DOHH2 (cell line): Measurements from ENCODE around the gene TBCD.

Experiments used
- H3F3A ChIP-seq: fragments of 200-600 bp; sonication (generic), shearing (Covaris generic); 2 replicates; pipeline ENCODE4 v1.6.0; 2016; ENCODE audit warnings: antibody characterized with exemption, mild to moderate bottlenecking; ENCODE audit not compliant: control insufficient read depth, insufficient read depth
- H3K27ac ChIP-seq: fragments of 200-600 bp; sonication (generic); 2 replicates; pipeline ENCODE4 v1.5.1; 2014; ENCODE audit warnings: low read depth, mild to moderate bottlenecking, low read length, moderate library complexity
- H3K27me3 ChIP-seq: fragments of 200-600 bp; sonication (generic); 2 replicates; pipeline ENCODE4 v1.6.1; 2014; ENCODE audit warnings: mild to moderate bottlenecking, low read length, mixed read lengths; ENCODE audit not compliant: control insufficient read depth
- H3K36me3 ChIP-seq: fragments of 200-600 bp; sonication (generic); 2 replicates; pipeline ENCODE4 v1.6.1; 2014; ENCODE audit warnings: mild to moderate bottlenecking, low read length, moderate library complexity, mixed read lengths; ENCODE audit not compliant: control insufficient read depth
- H3K4me1 ChIP-seq: fragments of 200-600 bp; sonication (generic); 2 replicates; pipeline ENCODE4 v1.6.1; 2014; ENCODE audit warnings: mild to moderate bottlenecking, low read length, mixed read lengths; ENCODE audit not compliant: control insufficient read depth
- H3K4me2 ChIP-seq: fragments of 200-600 bp; sonication (generic); 2 replicates; pipeline ENCODE4 v1.6.0; 2014; ENCODE audit warnings: mild to moderate bottlenecking, low read length, moderate library complexity
- H3K4me3 ChIP-seq: fragments of 200-600 bp; sonication (generic); 2 replicates; pipeline ENCODE4 v1.5.1; 2014; ENCODE audit warnings: mild to moderate bottlenecking, low read length, mixed read lengths
- H3K79me2 ChIP-seq: fragments of 200-600 bp; sonication (generic); 2 replicates; pipeline ENCODE4 v1.6.1; 2014; ENCODE audit warnings: mild to moderate bottlenecking, low read length, mixed read lengths; ENCODE audit not compliant: control insufficient read depth
- H3K9me2 ChIP-seq: fragments of 200-600 bp; sonication (generic); replicated peaks from 2 replicates; pipeline ENCODE4 v1.6.1; 2014; ENCODE audit warnings: mild to moderate bottlenecking, low read length, mixed read lengths; ENCODE audit not compliant: control insufficient read depth
- H3K9me3 ChIP-seq: fragments of 200-600 bp; sonication (generic); 2 replicates; pipeline ENCODE4 v1.6.1; 2014; ENCODE audit warnings: antibody characterized with exemption, low read length, mixed read lengths; ENCODE audit not compliant: control insufficient read depth, insufficient read depth
- H4K20me1 ChIP-seq: fragments of 200-600 bp; sonication (generic); 2 replicates; pipeline ENCODE4 v1.6.0; 2014; ENCODE audit warnings: low read depth, mild to moderate bottlenecking, antibody characterized with exemption, low read length, moderate library complexity; ENCODE audit not compliant: control insufficient read depth, insufficient read depth
- EZH2phosphoT487 ChIP-seq: fragments of 200-600 bp; sonication (generic); IDR thresholded peaks from 2 replicates; pipeline ENCODE4 v1.6.1; 2017; ENCODE audit warnings: borderline replicate concordance, mild to moderate bottlenecking, antibody characterized with exemption, low read length, moderate library complexity, mixed read lengths
- TF ChIP-seq, protein P1 (sequence below): fragments of 200-600 bp; sonication (generic); IDR thresholded peaks from one replicate; pipeline ENCODE4 v1.5.1; 2014; ENCODE audit warnings: antibody characterized with exemption, mild to moderate bottlenecking, low read depth, low read length; ENCODE audit not compliant: poor library complexity, severe bottlenecking

TBCD gene

DNA sequence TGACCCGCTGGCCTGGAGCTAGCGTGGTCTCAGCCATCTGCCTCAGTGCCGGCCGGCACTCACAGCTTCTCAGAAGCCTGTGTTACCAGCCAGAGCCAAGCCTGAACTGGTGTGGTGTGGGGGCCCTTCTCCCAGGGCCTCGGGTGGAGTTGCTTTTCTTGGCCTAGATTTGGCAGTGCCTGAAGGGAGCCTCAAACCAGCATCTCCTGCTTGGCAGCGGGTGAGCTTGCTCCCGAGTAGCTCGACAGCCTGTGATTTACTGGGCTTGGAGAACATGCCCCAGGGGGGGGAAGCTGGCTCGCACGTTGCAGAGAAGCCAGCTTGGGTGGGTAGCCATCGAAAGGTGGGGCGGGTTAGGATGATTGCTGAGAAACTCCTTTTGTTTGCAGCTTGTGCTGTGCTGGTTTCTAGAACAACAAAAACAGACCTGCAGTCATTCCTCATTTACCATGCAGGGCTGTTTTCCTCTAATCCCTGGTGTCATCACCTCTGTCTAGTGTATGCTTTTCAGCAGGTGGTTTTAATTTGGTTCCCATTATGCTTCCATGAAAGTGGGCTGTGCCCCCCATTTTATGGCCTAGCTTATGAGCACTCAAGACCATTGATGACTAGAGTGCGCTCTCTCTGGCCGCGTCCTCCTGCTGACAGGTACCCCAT is 42.2 kb downstream of the TBCD start:
- TF ChIP-seq, protein P1, sequence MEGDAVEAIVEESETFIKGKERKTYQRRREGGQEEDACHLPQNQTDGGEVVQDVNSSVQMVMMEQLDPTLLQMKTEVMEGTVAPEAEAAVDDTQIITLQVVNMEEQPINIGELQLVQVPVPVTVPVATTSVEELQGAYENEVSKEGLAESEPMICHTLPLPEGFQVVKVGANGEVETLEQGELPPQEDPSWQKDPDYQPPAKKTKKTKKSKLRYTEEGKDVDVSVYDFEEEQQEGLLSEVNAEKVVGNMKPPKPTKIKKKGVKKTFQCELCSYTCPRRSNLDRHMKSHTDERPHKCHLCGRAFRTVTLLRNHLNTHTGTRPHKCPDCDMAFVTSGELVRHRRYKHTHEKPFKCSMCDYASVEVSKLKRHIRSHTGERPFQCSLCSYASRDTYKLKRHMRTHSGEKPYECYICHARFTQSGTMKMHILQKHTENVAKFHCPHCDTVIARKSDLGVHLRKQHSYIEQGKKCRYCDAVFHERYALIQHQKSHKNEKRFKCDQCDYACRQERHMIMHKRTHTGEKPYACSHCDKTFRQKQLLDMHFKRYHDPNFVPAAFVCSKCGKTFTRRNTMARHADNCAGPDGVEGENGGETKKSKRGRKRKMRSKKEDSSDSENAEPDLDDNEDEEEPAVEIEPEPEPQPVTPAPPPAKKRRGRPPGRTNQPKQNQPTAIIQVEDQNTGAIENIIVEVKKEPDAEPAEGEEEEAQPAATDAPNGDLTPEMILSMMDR: no peak
- no peak for TF ChIP-seq EZH2phosphoT487
- Histone ChIP-seq H3K27me3 (no peaks in the 10 kb centered on the region), H3K4me3 (no peak overlapping the region), H3K9me3 (no peaks in the 10 kb centered on the region), H3K4me2 (no peak overlapping the region), H3K9me2 (no peaks in the 10 kb centered on the region), H3K27ac (no peak overlapping the region), H3K36me3 (peaks cover 14% of the 10 kb centered on the region), H4K20me1 (no peaks in the 10 kb centered on the region), H3F3A (no peaks in the 10 kb centered on the region), H3K79me2 (peaks cover 10% of the 10 kb centered on the region), H3K4me1 (no peaks in the 10 kb centered on the region)

DNA sequence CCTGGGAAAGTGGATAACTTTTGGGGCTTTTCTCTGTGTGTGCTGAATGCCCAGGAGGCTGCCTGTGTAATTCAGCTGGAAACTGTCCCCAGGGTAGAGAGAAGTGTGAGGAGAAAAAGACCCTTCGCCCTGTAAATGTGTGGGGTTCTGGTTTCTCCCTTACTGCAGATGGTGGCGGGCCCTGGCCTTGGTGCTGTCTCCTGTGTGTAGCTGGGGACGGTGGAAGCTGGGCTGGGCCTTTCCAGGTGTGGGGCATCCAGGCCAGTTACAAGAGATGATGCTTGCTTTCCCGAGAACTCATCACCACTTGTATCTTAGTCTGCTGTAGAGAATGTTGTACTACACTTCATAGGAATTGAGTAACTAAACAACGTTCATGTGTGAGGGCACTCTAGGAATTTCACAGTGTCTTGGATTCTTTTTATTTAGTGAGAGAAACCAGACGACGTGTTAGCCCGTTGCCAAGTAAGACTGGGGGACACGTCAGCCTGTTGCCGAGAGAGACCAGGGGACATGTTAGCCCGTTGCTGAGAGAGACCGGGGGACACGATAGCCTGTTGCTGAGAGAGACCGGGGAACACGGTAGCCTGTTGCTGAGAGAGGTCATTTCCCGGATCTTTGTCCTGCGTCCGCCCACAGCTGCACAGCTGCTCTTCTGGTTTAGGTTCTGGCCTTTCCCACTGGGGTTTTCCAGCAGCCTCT is 43.1 kb downstream of the TBCD start:
- peaks cover 10% of the 10 kb centered on the region for H3K79me2 ChIP-seq
- no peak for TF ChIP-seq EZH2phosphoT487
- TF ChIP-seq, protein P1: no peak
- no peaks in the 10 kb centered on the region for H3K9me3 ChIP-seq
- H3K27ac ChIP-seq: no peak overlapping the region
- no peaks in the 10 kb centered on the region for H3K4me1 ChIP-seq
- H3K9me2 ChIP-seq: no peaks in the 10 kb centered on the region
- H3K36me3 ChIP-seq: peaks cover 20% of the 10 kb centered on the region
- no peak overlapping the region for H3K4me3 ChIP-seq
- no peaks in the 10 kb centered on the region for H4K20me1 ChIP-seq
- no peak overlapping the region for H3K4me2 ChIP-seq
- H3F3A ChIP-seq: no peaks in the 10 kb centered on the region
- H3K27me3 ChIP-seq: no peaks in the 10 kb centered on the region

DNA sequence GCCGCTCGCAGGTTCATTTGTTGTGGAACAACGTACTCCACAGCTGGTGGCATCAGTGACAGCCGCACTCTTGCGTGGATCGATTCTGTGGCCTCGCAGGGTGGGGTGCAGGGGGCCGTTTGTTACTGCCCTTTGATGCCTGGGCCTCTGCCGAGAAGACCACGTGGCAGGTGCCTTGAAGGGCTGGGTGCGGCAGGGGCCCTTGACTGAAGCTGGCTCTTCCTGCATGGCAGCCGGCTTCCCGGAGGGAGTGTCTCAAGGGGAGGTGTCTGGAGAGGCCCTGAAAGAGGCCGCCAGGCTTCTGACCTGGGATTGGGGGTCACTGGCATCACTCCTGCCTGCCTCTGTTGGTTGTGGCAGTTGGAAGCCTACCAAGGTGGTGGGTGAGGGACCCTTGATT is 43.8 kb downstream of the TBCD start:
- Histone ChIP-seq H3K9me3 (no peaks in the 10 kb centered on the region), H3K4me1 (no peaks in the 10 kb centered on the region), H3K27ac (no peak overlapping the region), H3K79me2 (peaks cover 10% of the 10 kb centered on the region), H3K27me3 (no peaks in the 10 kb centered on the region), H3K4me3 (no peak overlapping the region), H3K4me2 (no peak overlapping the region), H3K9me2 (no peaks in the 10 kb centered on the region), H3K36me3 (peaks cover 27% of the 10 kb centered on the region), H4K20me1 (no peaks in the 10 kb centered on the region), H3F3A (no peaks in the 10 kb centered on the region)
- TF ChIP-seq, protein P1: no peak
- no peak for TF ChIP-seq EZH2phosphoT487
